WERI-Rb-1 (cell line): Measurements from ENCODE around the gene JRKL.

ENCODE experiments used
- DNase-seq: peaks from one replicate; pipeline ENCODE4 v3.0.0-alpha.2; 2020
- H3K27ac ChIP-seq: fragments of 250-450 bp; sonication (Bioruptor Pico); 2 replicates; pipeline ENCODE4 v1.5.1; 2020; ENCODE audit warnings: mild to moderate bottlenecking, moderate library complexity
- H3K27me3 ChIP-seq: fragments of 250-450 bp; sonication (Bioruptor Pico); 2 replicates; pipeline ENCODE4 v1.5.1; 2021; ENCODE audit warnings: mild to moderate bottlenecking, low read depth, moderate library complexity; ENCODE audit not compliant: insufficient read depth, severe bottlenecking
- H3K36me3 ChIP-seq: fragments of 250-450 bp; sonication (Bioruptor Pico); 2 replicates; pipeline ENCODE4 v1.5.1; 2020; ENCODE audit warnings: mild to moderate bottlenecking, moderate library complexity
- H3K4me3 ChIP-seq: 2 replicates; pipeline ENCODE4 v1.5.1; 2011; ENCODE audit warnings: low read depth, mild to moderate bottlenecking, control low read depth, low read length
- H3K9me3 ChIP-seq: fragments of 250-450 bp; sonication (Bioruptor Pico); 2 replicates; pipeline ENCODE4 v1.5.1; 2021; ENCODE audit warnings: mild to moderate bottlenecking, moderate library complexity; ENCODE audit not compliant: severe bottlenecking
- TF ChIP-seq, protein P1 (sequence below): IDR thresholded peaks from 2 replicates; pipeline ENCODE4 v1.5.1; 2011; ENCODE audit warnings: low read depth, mild to moderate bottlenecking, control low read depth, inconsistent platforms, low read length

The JRKL gene

DNA sequence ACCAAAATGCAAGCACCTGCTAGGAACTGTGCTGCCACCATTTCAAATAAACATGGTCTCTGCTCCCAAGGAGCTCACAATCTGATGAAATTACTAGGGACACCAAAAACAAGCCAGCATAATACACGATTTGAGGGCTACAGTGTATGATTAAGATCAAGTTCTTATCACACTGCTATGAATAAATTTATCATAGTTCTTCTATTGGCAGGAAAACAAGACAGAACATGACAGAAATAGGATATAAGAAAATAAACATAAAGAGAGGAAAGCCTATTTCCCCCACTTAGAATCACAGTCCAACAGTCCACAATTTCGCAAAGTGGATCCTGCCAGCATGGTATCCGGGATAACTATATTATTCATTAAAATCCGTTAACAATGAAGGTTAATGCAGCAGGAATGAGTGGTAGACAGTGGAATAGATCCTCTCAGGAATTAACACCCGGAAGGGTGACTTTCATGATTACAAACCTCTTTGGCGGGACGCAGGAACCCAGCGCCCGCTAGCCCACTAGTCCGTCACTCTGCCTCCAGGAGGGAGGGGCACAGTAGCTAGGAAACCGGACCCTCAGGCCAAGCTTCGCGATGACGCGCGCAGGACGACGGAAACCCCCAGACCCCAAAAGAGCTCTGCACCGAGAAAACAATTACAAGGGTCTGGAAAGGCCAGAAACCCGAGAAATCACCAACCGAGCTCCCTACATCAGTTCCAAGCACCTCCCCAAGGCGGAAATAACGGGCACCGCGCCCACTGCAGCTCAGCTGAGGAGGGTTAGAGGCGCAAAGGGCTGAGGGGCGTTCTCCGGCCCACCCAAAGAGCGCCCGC lies 708 bp upstream of the JRKL start:
- H3K4me3 ChIP-seq: peak overlapping the region; percentile 99
- H3K27ac ChIP-seq: peak overlapping the region; percentile 80
- peaks cover 15% of the 10 kb centered on the region for H3K36me3 ChIP-seq
- H3K9me3 ChIP-seq: peaks cover 21% of the 10 kb centered on the region
- TF ChIP-seq, protein P1, sequence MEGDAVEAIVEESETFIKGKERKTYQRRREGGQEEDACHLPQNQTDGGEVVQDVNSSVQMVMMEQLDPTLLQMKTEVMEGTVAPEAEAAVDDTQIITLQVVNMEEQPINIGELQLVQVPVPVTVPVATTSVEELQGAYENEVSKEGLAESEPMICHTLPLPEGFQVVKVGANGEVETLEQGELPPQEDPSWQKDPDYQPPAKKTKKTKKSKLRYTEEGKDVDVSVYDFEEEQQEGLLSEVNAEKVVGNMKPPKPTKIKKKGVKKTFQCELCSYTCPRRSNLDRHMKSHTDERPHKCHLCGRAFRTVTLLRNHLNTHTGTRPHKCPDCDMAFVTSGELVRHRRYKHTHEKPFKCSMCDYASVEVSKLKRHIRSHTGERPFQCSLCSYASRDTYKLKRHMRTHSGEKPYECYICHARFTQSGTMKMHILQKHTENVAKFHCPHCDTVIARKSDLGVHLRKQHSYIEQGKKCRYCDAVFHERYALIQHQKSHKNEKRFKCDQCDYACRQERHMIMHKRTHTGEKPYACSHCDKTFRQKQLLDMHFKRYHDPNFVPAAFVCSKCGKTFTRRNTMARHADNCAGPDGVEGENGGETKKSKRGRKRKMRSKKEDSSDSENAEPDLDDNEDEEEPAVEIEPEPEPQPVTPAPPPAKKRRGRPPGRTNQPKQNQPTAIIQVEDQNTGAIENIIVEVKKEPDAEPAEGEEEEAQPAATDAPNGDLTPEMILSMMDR: no peak
- peak; percentile 61 for DNase-seq
- no peaks in the 10 kb centered on the region for H3K27me3 ChIP-seq

DNA sequence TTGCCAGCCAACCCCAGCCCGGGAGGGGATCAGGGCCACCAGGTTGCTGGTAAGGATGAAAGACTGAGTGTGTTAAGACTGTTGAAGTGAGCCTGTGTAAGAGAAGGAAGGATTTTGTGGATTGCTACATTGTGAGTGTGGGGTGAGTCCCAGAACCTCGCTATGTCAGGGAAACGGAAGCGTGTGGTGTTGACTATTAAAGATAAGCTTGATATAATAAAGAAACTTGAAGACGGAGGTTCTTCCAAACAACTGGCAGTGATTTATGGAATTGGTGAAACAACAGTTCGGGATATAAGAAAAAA lies 627 bp downstream of the JRKL start:
- TF ChIP-seq, protein P1: no peak
- H3K36me3 ChIP-seq: peaks cover 7% of the 10 kb centered on the region
- no peaks in the 10 kb centered on the region for H3K27me3 ChIP-seq
- H3K27ac ChIP-seq: peak overlapping the region; percentile 80
- H3K4me3 ChIP-seq: peak overlapping the region; percentile 99
- DNase-seq: no peak
- H3K9me3 ChIP-seq: peaks cover 21% of the 10 kb centered on the region

DNA sequence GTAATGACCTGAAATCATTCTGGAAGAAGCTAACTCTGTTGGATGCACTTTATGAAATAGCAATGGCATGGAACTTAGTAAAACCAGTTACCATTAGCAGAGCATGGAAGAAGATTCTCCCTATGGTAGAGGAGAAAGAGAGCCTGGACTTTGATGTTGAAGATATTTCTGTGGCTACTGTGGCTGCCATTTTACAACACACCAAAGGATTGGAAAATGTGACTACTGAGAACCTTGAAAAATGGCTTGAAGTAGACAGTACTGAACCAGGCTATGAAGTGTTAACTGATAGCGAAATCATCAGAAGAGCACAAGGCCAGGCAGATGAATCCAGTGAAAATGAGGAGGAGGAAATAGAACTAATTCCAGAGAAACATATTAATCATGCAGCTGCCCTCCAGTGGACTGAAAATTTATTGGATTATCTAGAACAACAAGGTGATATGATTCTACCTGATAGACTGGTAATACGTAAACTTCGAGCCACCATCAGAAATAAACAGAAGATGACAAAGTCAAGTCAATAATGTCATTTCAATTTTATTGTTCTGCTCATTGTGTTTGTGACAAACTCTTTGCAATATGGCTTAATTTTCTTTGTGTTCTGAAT lies 2.0 kb downstream of the JRKL start:
- no peak overlapping the region for H3K4me3 ChIP-seq
- peaks cover 21% of the 10 kb centered on the region for H3K9me3 ChIP-seq
- no peak for DNase-seq
- TF ChIP-seq, protein P1: no peak
- no peaks in the 10 kb centered on the region for H3K27me3 ChIP-seq
- H3K36me3 ChIP-seq: peaks cover 7% of the 10 kb centered on the region
- no peak overlapping the region for H3K27ac ChIP-seq

DNA sequence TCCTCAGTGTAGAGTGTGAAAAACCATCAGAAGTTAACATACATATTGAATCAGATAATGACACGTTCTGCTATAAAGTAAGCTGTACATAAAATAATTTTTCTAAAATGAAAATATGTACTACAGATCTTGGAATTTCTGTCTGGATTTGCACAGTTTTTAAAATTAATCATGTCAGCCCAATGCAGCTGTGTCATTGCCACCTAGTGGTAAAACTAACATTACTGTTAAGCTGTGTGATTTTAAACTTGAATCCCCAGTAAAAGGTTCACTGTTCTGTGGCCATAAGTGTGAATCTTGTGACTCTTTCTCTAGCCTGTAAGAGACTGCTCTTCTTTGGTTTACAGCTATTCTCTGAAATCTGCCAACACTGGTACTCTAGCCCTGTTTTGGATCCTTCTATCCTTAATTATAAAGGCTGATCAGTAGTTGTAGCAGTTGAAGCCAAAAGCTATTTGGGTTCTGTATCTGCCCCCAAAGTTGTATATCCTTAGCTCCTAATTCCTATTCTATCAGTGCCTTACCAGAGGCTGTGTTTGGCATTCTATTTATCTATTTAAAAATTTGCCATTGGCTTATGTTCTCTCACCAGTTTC lies 4.0 kb downstream of the JRKL start:
- no peaks in the 10 kb centered on the region for H3K27me3 ChIP-seq
- no peak for DNase-seq
- H3K9me3 ChIP-seq: peaks cover 21% of the 10 kb centered on the region
- TF ChIP-seq, protein P1: peak; percentile 50; the same call in 1 of the 2 replicates
- no peak overlapping the region for H3K27ac ChIP-seq
- peaks cover 7% of the 10 kb centered on the region for H3K36me3 ChIP-seq
- H3K4me3 ChIP-seq: no peak overlapping the region

DNA sequence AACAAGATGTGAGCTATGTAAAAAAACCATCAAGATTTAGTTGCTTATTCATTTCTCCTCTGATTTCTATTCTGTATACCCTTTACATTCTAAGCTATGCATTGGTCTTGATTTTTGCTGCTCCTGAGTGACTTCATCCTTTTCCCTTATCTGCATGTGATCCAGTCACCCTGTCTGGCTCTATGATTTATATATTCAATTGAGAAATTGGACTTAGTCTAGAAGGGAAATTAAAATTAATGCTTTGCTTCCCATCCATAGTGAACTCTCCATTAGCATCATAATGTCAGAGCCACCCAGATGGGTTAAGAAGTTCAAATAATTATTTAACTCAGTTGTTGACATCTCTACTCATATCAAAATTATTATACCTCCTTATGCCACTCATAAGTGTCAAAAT lies 5.0 kb downstream of the JRKL start:
- peaks cover 7% of the 10 kb centered on the region for H3K36me3 ChIP-seq
- no peak overlapping the region for H3K4me3 ChIP-seq
- H3K27ac ChIP-seq: no peak overlapping the region
- DNase-seq: no peak
- peaks cover 21% of the 10 kb centered on the region for H3K9me3 ChIP-seq
- TF ChIP-seq, protein P1: no peak
- no peaks in the 10 kb centered on the region for H3K27me3 ChIP-seq
